Neural cell (in vitro differentiated cells): Measurements from ENCODE around the gene CSF1. TPM values are rescaled to one million over a fixed set of nuclear protein-coding genes. Genes with fewer than 3 reads are reported as not detected.

Experiments used
- H2AFZ ChIP-seq: fragments of 200-600, 300-800 bp; sonication (generic), shearing (Covaris generic); 2 replicates; pipeline ENCODE4 v1.6.0; 2014; ENCODE audit warnings: low read depth, mild to moderate bottlenecking, antibody characterized with exemption, low read length, moderate library complexity
- H3F3A ChIP-seq: fragments of 200-600 bp; shearing (Covaris generic); 2 replicates; pipeline ENCODE4 v1.6.1; 2016; ENCODE audit warnings: mild to moderate bottlenecking, moderate library complexity, mixed read lengths, antibody characterized with exemption, low read length; ENCODE audit not compliant: insufficient read depth, poor library complexity, severe bottlenecking
- H3K27ac ChIP-seq: fragments of 200-600, 300-800 bp; sonication (generic), shearing (Covaris generic); 2 replicates; pipeline ENCODE4 v1.5.1; 2014; ENCODE audit warnings: mild to moderate bottlenecking, low read length, moderate library complexity
- H3K27me3 ChIP-seq: fragments of 300-800, 200-600 bp; sonication (generic), shearing (Covaris generic); 2 replicates; pipeline ENCODE4 v1.6.0; 2014; ENCODE audit warnings: mild to moderate bottlenecking, low read depth, low read length, moderate library complexity; ENCODE audit not compliant: insufficient read depth
- H3K36me3 ChIP-seq: fragments of 300-800, 200-600 bp; sonication (generic), shearing (Covaris generic); 2 replicates; pipeline ENCODE4 v1.5.1; 2014; ENCODE audit warnings: mild to moderate bottlenecking, antibody characterized with exemption, low read length, moderate library complexity; ENCODE audit not compliant: insufficient read depth
- H3K4me2 ChIP-seq: fragments of 300-800, 200-600 bp; sonication (generic), shearing (Covaris generic); 2 replicates; pipeline ENCODE4 v1.6.0; 2014; ENCODE audit warnings: mild to moderate bottlenecking, low read length
- H3K4me3 ChIP-seq: fragments of 300-800, 200-600 bp; sonication (generic), shearing (Covaris generic); 2 replicates; pipeline ENCODE4 v1.5.1; 2014; ENCODE audit warnings: mild to moderate bottlenecking, low read length, moderate library complexity
- H3K79me2 ChIP-seq: fragments of 200-600 bp; shearing (Covaris generic); replicated peaks from 2 replicates; pipeline ENCODE4 v1.6.0; 2014; ENCODE audit warnings: mild to moderate bottlenecking, low read length, moderate library complexity; ENCODE audit not compliant: insufficient read depth
- H3K9ac ChIP-seq: fragments of 300-800, 200-600 bp; sonication (generic), shearing (Covaris generic); 2 replicates; pipeline ENCODE4 v1.6.1; 2016; ENCODE audit warnings: mild to moderate bottlenecking, low read length, mixed read lengths
- H3K9me2 ChIP-seq: fragments of 200-600 bp; shearing (Covaris generic); 2 replicates; pipeline ENCODE4 v1.6.1; 2016; ENCODE audit warnings: mild to moderate bottlenecking, low read length, mixed read lengths; ENCODE audit not compliant: insufficient read depth
- H3K9me3 ChIP-seq: fragments of 200-600, 300-800 bp; sonication (generic), shearing (Covaris generic); 2 replicates; pipeline ENCODE4 v1.6.1; 2016; ENCODE audit warnings: mild to moderate bottlenecking, mixed run types, low read length, moderate library complexity, mixed read lengths
- H4K20me1 ChIP-seq: fragments of 200-600 bp; shearing (Covaris generic); 2 replicates; pipeline ENCODE4 v1.6.1; 2016; ENCODE audit warnings: mild to moderate bottlenecking, mixed run types; ENCODE audit not compliant: insufficient read depth
- EP300 ChIP-seq: fragments of 450-650 bp; conservative IDR thresholded peaks from 2 replicates; pipeline ENCODE4 v1.6.1; 2014; ENCODE audit warnings: antibody characterized with exemption, mild to moderate bottlenecking, moderate library complexity; ENCODE audit not compliant: poor library complexity, severe bottlenecking
- EZH2 ChIP-seq: fragments of 200-600, 300-800 bp; shearing (Covaris generic), sonication (generic); IDR thresholded peaks from 2 replicates; pipeline ENCODE4 v1.6.1; 2014; ENCODE audit warnings: antibody characterized with exemption, low read length, borderline replicate concordance, mild to moderate bottlenecking; ENCODE audit not compliant: insufficient read depth, poor library complexity, severe bottlenecking
- MXI1 ChIP-seq: fragments of 450-650 bp; conservative IDR thresholded peaks from 2 replicates; pipeline ENCODE4 v1.6.1; 2014; ENCODE audit warnings: antibody characterized with exemption, mild to moderate bottlenecking; ENCODE audit not compliant: poor library complexity, severe bottlenecking
- RAD21 ChIP-seq: fragments of 450-650 bp; conservative IDR thresholded peaks from 2 replicates; pipeline ENCODE4 v1.6.1; 2014; ENCODE audit warnings: antibody characterized with exemption, mild to moderate bottlenecking, moderate library complexity
- SMC3 ChIP-seq: fragments of 450-650 bp; conservative IDR thresholded peaks from 2 replicates; pipeline ENCODE4 v1.6.1; 2014; ENCODE audit warnings: antibody characterized with exemption, mild to moderate bottlenecking, moderate library complexity; ENCODE audit not compliant: poor library complexity
- TAF1 ChIP-seq: IDR thresholded peaks from 2 replicates; pipeline ENCODE4 v1.6.1; 2012; ENCODE audit warnings: low read depth
- polyA plus RNA-seq: library from polyadenylated mRNA; depleted of rRNA; stranded (reverse); fragments of >200 nt; gene quantifications from 2 replicates; pipeline ENCODE4 v1.2.3, GENCODE V29; 2014
- TF ChIP-seq, protein P1 (sequence below): fragments of 450-650 bp; IDR thresholded peaks from 2 replicates; pipeline ENCODE4 v1.5.1; 2014; ENCODE audit warnings: antibody characterized with exemption, mild to moderate bottlenecking, moderate library complexity; ENCODE audit not compliant: poor library complexity, severe bottlenecking
- TF ChIP-seq, protein P2 (sequence below): IDR thresholded peaks from 2 replicates; pipeline ENCODE4 v1.6.1; 2012; ENCODE audit warnings: borderline replicate concordance

The CSF1 gene
- polyA plus RNA-seq, 1 donor from 2014 or later, result 0.30 TPM

DNA sequence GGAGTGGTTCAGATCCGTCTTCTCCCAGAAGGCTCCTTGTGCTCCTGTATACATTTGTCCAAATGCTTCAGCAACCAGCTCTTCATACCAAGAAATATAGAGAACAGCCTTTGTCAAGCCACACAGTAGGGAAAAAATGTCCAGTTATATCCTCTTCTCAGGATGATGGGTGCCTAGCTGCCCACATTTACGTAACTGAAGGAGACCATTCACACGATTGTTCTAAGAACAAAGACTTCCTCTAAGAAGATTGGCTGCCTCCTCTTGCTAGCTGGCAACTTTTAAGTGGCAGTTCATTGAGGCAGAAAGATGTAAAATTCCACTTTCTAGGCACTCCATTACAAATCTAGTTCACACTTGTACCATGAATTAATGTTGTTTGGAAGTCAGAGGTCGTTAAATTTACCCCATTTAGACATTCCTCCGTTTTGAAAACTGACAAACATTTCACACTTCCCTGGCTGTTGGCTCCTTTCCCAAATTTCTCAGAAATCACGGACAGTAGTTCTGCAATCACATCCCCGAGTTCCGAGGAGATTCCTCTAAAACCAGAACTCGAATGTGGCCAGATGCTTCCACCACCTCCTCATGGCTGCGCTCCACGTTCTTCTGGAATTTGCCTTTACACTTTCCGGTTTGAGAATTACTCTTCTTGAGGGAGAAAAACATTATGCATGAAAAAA is 45.6 kb upstream of the CSF1 start:
- H3K9me3 ChIP-seq, result no peaks in the 10 kb centered on the region
- TF ChIP-seq, protein P1, sequence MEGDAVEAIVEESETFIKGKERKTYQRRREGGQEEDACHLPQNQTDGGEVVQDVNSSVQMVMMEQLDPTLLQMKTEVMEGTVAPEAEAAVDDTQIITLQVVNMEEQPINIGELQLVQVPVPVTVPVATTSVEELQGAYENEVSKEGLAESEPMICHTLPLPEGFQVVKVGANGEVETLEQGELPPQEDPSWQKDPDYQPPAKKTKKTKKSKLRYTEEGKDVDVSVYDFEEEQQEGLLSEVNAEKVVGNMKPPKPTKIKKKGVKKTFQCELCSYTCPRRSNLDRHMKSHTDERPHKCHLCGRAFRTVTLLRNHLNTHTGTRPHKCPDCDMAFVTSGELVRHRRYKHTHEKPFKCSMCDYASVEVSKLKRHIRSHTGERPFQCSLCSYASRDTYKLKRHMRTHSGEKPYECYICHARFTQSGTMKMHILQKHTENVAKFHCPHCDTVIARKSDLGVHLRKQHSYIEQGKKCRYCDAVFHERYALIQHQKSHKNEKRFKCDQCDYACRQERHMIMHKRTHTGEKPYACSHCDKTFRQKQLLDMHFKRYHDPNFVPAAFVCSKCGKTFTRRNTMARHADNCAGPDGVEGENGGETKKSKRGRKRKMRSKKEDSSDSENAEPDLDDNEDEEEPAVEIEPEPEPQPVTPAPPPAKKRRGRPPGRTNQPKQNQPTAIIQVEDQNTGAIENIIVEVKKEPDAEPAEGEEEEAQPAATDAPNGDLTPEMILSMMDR, result no peak
- TF ChIP-seq SMC3 (no peak), MXI1 (no peak), EZH2 (no peak), TAF1 (no peak), RAD21 (no peak)
- no peak overlapping the region for H2AFZ ChIP-seq
- H3F3A ChIP-seq, result no peaks in the 10 kb centered on the region
- H3K27ac ChIP-seq, result no peak overlapping the region
- H3K9me2 ChIP-seq, result no peaks in the 10 kb centered on the region
- no peaks in the 10 kb centered on the region for H3K27me3 ChIP-seq
- no peak overlapping the region for H3K4me3 ChIP-seq
- H4K20me1 ChIP-seq, result no peaks in the 10 kb centered on the region
- H3K79me2 ChIP-seq, result no peaks in the 10 kb centered on the region
- no peak overlapping the region for H3K9ac ChIP-seq
- no peak overlapping the region for H3K4me2 ChIP-seq
- H3K36me3 ChIP-seq, result no peaks in the 10 kb centered on the region

DNA sequence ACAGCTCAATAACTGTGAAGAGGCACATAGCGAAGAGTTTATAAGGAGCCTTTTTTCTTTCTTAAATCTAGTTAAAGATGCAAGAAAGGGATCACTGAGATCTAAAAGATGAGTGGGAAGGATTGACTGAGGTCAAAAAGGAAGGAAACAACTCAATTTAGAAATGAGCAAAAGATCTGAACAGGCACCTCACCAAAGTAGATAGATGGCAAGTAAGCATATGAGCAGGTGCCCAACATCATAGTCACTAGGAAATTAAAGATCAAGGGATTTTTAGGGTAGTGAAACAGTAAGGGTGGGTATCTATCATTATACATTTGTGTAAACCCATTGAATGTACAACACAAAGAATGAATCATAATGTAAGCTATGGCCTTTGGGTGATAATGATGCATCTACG is 44.6 kb upstream of the CSF1 start:
- no peaks in the 10 kb centered on the region for H3K36me3 ChIP-seq

DNA sequence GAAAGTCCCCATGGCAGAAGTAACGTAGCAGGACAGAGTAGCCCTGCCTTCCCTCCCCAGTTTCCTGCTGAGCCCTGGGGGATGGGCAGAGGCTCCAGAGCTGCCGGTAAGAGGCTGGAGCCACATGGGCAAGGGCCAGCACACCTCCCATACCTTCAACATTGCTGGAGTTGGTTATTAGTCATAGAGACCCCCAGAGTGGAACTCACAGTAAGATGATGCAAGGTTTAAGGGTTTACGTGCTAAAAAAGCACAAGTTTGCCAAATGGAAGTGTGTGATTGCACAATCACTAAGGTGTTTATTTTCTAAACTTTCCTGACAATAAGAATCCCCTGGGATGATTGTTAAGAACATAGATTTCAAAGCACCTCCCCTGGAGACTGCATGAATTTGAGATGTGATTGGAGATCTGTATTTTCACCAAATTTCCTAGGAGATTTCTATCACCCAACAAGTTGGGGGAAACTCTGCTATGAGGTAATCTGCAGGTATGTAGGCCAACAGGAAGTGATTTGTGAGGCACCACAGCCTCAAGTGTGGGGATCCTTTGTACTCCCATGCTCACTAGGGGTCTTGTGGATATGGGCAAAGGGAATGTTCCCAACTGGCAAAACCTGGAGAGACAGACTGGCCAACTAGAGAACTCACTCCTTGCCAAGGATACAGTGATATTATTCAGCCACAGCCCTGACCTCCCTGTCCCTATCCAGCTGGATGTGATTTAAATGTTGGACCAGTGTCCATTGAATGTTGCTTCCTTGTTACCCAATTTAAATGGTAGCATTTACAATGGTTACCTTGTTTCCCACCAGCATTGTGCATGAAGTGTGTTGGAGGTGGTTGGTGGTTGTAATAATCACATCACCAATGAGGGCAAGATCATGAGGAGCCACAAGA is 37.1 kb upstream of the CSF1 start:
- no peaks in the 10 kb centered on the region for H3F3A ChIP-seq
- H3K9me3 ChIP-seq, result no peaks in the 10 kb centered on the region
- no peak overlapping the region for H2AFZ ChIP-seq
- H3K79me2 ChIP-seq, result no peaks in the 10 kb centered on the region
- no peak overlapping the region for H3K9ac ChIP-seq
- H3K27me3 ChIP-seq, result no peaks in the 10 kb centered on the region
- H3K27ac ChIP-seq, result no peak overlapping the region
- H3K4me3 ChIP-seq, result no peak overlapping the region
- H3K9me2 ChIP-seq, result no peaks in the 10 kb centered on the region
- H3K4me2 ChIP-seq, result no peak overlapping the region
- H3K36me3 ChIP-seq, result no peaks in the 10 kb centered on the region
- TF ChIP-seq, protein P1, result no peak
- TF ChIP-seq RAD21, result no peak
- TF ChIP-seq MXI1, result no peak
- TF ChIP-seq EP300, result no peak
- TF ChIP-seq TAF1, result no peak
- TF ChIP-seq, protein P2, sequence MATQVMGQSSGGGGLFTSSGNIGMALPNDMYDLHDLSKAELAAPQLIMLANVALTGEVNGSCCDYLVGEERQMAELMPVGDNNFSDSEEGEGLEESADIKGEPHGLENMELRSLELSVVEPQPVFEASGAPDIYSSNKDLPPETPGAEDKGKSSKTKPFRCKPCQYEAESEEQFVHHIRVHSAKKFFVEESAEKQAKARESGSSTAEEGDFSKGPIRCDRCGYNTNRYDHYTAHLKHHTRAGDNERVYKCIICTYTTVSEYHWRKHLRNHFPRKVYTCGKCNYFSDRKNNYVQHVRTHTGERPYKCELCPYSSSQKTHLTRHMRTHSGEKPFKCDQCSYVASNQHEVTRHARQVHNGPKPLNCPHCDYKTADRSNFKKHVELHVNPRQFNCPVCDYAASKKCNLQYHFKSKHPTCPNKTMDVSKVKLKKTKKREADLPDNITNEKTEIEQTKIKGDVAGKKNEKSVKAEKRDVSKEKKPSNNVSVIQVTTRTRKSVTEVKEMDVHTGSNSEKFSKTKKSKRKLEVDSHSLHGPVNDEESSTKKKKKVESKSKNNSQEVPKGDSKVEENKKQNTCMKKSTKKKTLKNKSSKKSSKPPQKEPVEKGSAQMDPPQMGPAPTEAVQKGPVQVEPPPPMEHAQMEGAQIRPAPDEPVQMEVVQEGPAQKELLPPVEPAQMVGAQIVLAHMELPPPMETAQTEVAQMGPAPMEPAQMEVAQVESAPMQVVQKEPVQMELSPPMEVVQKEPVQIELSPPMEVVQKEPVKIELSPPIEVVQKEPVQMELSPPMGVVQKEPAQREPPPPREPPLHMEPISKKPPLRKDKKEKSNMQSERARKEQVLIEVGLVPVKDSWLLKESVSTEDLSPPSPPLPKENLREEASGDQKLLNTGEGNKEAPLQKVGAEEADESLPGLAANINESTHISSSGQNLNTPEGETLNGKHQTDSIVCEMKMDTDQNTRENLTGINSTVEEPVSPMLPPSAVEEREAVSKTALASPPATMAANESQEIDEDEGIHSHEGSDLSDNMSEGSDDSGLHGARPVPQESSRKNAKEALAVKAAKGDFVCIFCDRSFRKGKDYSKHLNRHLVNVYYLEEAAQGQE, result no peak
- H4K20me1 ChIP-seq, result no peaks in the 10 kb centered on the region

More for the DNA sequence above, 44.6 kb upstream of the CSF1 start:
- no peaks in the 10 kb centered on the region for H3K9me2 ChIP-seq
- no peak overlapping the region for H3K9ac ChIP-seq
- H3K4me2 ChIP-seq, result no peak overlapping the region
- no peak overlapping the region for H3K27ac ChIP-seq
- TF ChIP-seq EZH2 (no peak), SMC3 (no peak)
- no peak overlapping the region for H2AFZ ChIP-seq
- no peaks in the 10 kb centered on the region for H3K79me2 ChIP-seq
- H3K4me3 ChIP-seq, result no peak overlapping the region
- H3K27me3 ChIP-seq, result no peaks in the 10 kb centered on the region
- no peaks in the 10 kb centered on the region for H3K9me3 ChIP-seq
- H4K20me1 ChIP-seq, result no peaks in the 10 kb centered on the region
- no peaks in the 10 kb centered on the region for H3F3A ChIP-seq
